ENCODE measurements around the gene RABL6. TPM values are rescaled to one million over a fixed set of nuclear protein-coding genes. Genes with fewer than 3 reads are reported as not detected.

The RABL6 gene
- total and polyA plus RNA-seq, 2 donors (not counting 1 experiment from before 2014, with no cell fraction given), result 36.8 to 59.6 TPM

DNA sequence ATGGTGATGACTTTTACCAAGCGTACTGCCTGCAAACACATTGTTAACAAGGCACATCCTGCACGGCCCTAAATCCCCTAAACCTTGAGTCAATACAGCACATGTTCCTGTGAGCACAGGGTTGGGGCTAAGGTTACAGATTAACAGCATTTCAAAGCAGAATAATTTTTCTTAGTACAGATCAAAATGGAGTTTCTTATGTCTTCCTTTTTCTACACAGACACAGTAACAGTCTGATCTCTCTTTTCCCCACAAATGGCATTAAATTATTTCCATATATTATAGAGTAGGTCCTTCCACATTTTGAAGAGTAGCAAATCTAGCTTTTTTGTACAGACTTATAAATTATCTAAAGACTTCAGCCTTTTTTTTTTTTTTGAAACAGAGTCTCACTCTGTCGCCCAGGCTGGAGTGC lies 18.2 kb upstream of the RABL6 start:
- Histone ChIP-seq H3K9me3 (ENCODE audit: control insufficient read depth, insufficient read depth, low read depth, low read length) (no peaks in the 10 kb centered on the region), H3K27me3 (ENCODE audit: control insufficient read depth, insufficient read depth, low read length) (no peaks in the 10 kb centered on the region), H3K79me2 (ENCODE audit: control insufficient read depth, insufficient read depth, low read length) (peaks cover 4% of the 10 kb centered on the region), H3K4me3 (replicated peaks in 1 of 4; ENCODE audit: control extremely low read depth in 1 of 4, insufficient read depth in 1 of 4, low read depth in 3 of 4, low read length in 4 of 4) (no peak overlapping the region), H2AFZ (ENCODE audit: low read length) (no peak overlapping the region), H3K27ac (ENCODE audit: insufficient read depth, low read length) (no peak overlapping the region), H3K4me2 (ENCODE audit: extremely low read depth, insufficient read depth, low read length) (no peak overlapping the region), H3K36me3 (ENCODE audit: control insufficient read depth, insufficient read depth, low read length) (peaks cover 2% of the 10 kb centered on the region), H3K4me1 (ENCODE audit: control insufficient read depth, extremely low read depth, insufficient read depth, low read length) (peaks cover 4% of the 10 kb centered on the region), H4K20me1 (ENCODE audit: control insufficient read depth, extremely low read depth, insufficient read depth, low read length) (no peaks in the 10 kb centered on the region), H3K9ac (ENCODE audit: insufficient read depth, low read length) (no peak overlapping the region)
- DNase-seq (ENCODE audit: low read depth in 2 of 2), result no peak
- TF ChIP-seq CTCF (conservative IDR thresholded peaks at IDR 0.05 in 1 of 2, IDR thresholded peaks at IDR 0.05 in 1 of 2; ENCODE audit: low read depth in 1 of 2, low read length in 2 of 2) (no peak), EZH2 (IDR thresholded peaks at IDR 0.05; ENCODE audit: low read length, missing control alignments) (no peak)

DNA sequence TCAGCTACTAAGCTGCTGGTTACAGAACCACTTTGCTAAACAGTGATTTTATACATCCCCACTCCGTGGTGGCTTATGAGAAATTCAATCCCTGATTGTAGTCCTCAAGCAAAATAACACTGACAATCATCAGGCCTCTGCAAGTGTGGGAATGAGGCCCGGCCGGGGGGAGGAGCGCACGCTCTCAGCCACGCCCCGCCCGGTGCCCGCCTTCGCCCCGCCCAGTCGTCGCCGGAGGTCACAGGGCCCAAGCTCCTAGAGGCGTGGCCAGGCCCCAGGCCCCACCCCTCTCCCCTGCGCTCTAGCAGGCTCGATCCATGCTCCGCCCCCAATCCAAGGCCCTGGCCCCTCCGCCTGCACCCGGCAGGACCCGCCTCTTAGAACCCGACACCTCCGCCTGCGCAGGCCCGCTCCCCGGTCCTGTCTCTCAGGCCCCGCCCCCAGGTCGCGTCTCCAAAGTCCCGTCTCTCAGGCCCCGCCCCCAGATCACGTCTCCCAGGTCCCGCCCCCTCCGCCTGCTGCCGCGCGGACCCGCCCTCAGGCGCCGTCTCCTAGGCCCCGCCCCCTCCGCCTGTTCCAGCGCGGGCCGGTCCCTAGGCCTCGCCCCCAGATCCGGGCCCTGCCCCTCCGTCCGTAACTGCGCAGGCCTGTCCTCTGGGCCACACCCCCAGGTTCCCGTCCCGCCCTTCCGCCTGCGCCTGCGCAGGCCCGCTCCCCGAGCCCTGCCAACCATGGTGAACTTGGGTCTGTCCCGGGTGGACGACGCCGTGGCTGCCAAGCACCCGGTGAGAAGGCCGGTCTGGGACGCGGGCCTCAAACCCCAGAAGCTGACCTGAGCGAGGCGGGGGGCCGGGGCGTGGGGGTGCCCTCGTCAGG lies 16.9 kb upstream of the RABL6 start, which contains the start of gene TMEM141:
TMEM141 (plus strand) TSS at position 705 of the 876 bp plus-strand sequence; CDS start at position 732, 27 bp downstream.
- peak within 1 kb of the TSS; percentile 80 to 91 (median 90) for H3K4me3 ChIP-seq (replicated peaks in 1 of 4; ENCODE audit: control extremely low read depth in 1 of 4, insufficient read depth in 1 of 4, low read depth in 3 of 4, low read length in 4 of 4)
- H3K9me3 ChIP-seq (ENCODE audit: control insufficient read depth, insufficient read depth, low read depth, low read length), result no peaks in the 10 kb centered on the region
- TF ChIP-seq EZH2 (IDR thresholded peaks at IDR 0.05; ENCODE audit: low read length, missing control alignments) (no peak), CTCF (conservative IDR thresholded peaks at IDR 0.05 in 1 of 2, IDR thresholded peaks at IDR 0.05 in 1 of 2; ENCODE audit: low read depth in 1 of 2, low read length in 2 of 2) (no peak)
- peak; percentile 97 to 99 for DNase-seq (ENCODE audit: low read depth in 2 of 2)
- H3K4me2 ChIP-seq (ENCODE audit: extremely low read depth, insufficient read depth, low read length), result peak within 1 kb of the TSS; percentile 90
- H3K27ac ChIP-seq (ENCODE audit: insufficient read depth, low read length), result peak within 1 kb of the TSS; percentile 48
- H4K20me1 ChIP-seq (ENCODE audit: control insufficient read depth, extremely low read depth, insufficient read depth, low read length), result no peaks in the 10 kb centered on the region
- H3K79me2 ChIP-seq (ENCODE audit: control insufficient read depth, insufficient read depth, low read length), result peaks cover 4% of the 10 kb centered on the region
- peaks cover 2% of the 10 kb centered on the region for H3K36me3 ChIP-seq (ENCODE audit: control insufficient read depth, insufficient read depth, low read length)
- H3K27me3 ChIP-seq (ENCODE audit: control insufficient read depth, insufficient read depth, low read length), result no peaks in the 10 kb centered on the region
- H3K4me1 ChIP-seq (ENCODE audit: control insufficient read depth, extremely low read depth, insufficient read depth, low read length), result peaks cover 4% of the 10 kb centered on the region
- H3K9ac ChIP-seq (ENCODE audit: insufficient read depth, low read length), result peak within 1 kb of the TSS; percentile 71
- peak within 1 kb of the TSS; percentile 60 for H2AFZ ChIP-seq (ENCODE audit: low read length)

DNA sequence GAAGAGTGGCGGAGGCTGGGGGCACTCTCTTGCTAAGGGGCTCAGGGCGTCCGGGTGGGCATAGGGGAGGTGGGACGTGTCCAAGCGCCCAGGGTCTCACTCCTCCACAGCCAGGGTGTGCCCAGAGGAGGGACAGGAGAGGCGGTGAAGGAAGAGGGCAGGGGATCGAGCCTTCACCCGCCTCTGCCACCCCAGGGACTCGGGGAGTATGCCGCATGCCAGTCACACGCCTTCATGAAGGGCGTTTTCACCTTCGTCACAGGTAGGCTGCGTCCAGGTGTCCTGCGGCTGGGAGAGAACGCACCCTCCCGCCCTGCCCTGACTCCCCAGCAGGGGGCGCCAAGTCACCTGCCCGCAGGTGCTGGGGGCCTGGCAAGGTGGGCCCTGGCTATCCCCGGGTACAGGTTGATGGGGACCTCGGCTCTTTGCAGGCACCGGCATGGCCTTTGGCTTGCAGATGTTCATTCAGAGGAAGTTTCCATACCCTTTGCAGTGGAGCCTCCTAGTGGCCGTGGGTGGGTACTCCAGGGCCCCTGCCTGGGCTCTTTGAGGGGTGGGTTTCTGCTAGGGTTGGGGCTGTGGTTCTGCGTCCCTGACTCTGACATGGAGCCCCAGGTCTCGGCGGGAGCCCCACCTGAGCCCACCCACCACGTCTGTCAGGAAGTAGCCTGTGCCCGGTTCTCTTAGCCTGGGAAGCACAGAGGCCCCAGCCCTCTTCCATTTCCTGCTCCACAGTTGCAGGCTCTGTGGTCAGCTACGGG lies 16.1 kb upstream of the RABL6 start:
- peaks cover 4% of the 10 kb centered on the region for H3K79me2 ChIP-seq (ENCODE audit: control insufficient read depth, insufficient read depth, low read length)

More for the DNA sequence above, 16.1 kb upstream of the RABL6 start:
- TF ChIP-seq CTCF (conservative IDR thresholded peaks at IDR 0.05 in 1 of 2, IDR thresholded peaks at IDR 0.05 in 1 of 2; ENCODE audit: low read depth in 1 of 2, low read length in 2 of 2) (peak; percentile 81 to 96), EZH2 (IDR thresholded peaks at IDR 0.05; ENCODE audit: low read length, missing control alignments) (no peak)
- Histone ChIP-seq H3K36me3 (ENCODE audit: control insufficient read depth, insufficient read depth, low read length) (peaks cover 2% of the 10 kb centered on the region), H3K4me2 (ENCODE audit: extremely low read depth, insufficient read depth, low read length) (peak overlapping the region; percentile 90), H2AFZ (ENCODE audit: low read length) (peak overlapping the region; percentile 60), H4K20me1 (ENCODE audit: control insufficient read depth, extremely low read depth, insufficient read depth, low read length) (no peaks in the 10 kb centered on the region), H3K9me3 (ENCODE audit: control insufficient read depth, insufficient read depth, low read depth, low read length) (no peaks in the 10 kb centered on the region), H3K9ac (ENCODE audit: insufficient read depth, low read length) (peak overlapping the region; percentile 71), H3K27me3 (ENCODE audit: control insufficient read depth, insufficient read depth, low read length) (peaks cover 7% of the 10 kb centered on the region), H3K27ac (ENCODE audit: insufficient read depth, low read length) (peak overlapping the region; percentile 48), H3K4me3 (replicated peaks in 1 of 4; ENCODE audit: control extremely low read depth in 1 of 4, insufficient read depth in 1 of 4, low read depth in 3 of 4, low read length in 4 of 4) (peak overlapping the region; percentile 80 to 91 (median 90)), H3K4me1 (ENCODE audit: control insufficient read depth, extremely low read depth, insufficient read depth, low read length) (peaks cover 4% of the 10 kb centered on the region)
- DNase-seq (ENCODE audit: low read depth in 2 of 2), result no peak
